HG03571 (cell line): ENCODE results near the gene DOK6.
A peak's percentile ranks its signal among the peaks of the same experiment; 100 is the strongest.

Source experiments
- ATAC-seq: cut with Tn5 transposase; IDR thresholded peaks from one replicate; pipeline ENCODE4 v1.9.1; 2021; ENCODE audit not compliant: unreplicated experiment

DOK6 gene

GRCh38 chr18:69895066-69896047 lies 494.7 kb downstream of the DOK6 start:
- no peak for ATAC-seq

GRCh38 chr18:69897397-69898108 lies 496.9 kb downstream of the DOK6 start:
- no peak for ATAC-seq

GRCh38 chr18:69898241-69898861 lies 497.7 kb downstream of the DOK6 start:
- peak; percentile 55 for ATAC-seq
